DND-41 (cell line): ENCODE data around the gene AGAP4.
"Not testable (repeated sequence)": the region's sequence is repeated elsewhere in the genome, so short reads cannot be mapped to it uniquely, and the experiment has no call there.

Experiments used
- EZH2 ChIP-seq: IDR thresholded peaks from 3 replicates; pipeline ENCODE4 v1.6.1; 2012; ENCODE audit warnings: borderline replicate concordance, low read depth, mild to moderate bottlenecking, moderate library complexity, low read length, inconsistent platforms; ENCODE audit not compliant: severe bottlenecking
- TF ChIP-seq, protein P1 (sequence below): IDR thresholded peaks from 2 replicates; pipeline ENCODE4 v1.5.1; 2012; ENCODE audit warnings: borderline replicate concordance, low read length, moderate library complexity, mild to moderate bottlenecking; ENCODE audit not compliant: poor library complexity, severe bottlenecking; ENCODE audit errors: extremely low read depth

- TF ChIP-seq, protein P1, sequence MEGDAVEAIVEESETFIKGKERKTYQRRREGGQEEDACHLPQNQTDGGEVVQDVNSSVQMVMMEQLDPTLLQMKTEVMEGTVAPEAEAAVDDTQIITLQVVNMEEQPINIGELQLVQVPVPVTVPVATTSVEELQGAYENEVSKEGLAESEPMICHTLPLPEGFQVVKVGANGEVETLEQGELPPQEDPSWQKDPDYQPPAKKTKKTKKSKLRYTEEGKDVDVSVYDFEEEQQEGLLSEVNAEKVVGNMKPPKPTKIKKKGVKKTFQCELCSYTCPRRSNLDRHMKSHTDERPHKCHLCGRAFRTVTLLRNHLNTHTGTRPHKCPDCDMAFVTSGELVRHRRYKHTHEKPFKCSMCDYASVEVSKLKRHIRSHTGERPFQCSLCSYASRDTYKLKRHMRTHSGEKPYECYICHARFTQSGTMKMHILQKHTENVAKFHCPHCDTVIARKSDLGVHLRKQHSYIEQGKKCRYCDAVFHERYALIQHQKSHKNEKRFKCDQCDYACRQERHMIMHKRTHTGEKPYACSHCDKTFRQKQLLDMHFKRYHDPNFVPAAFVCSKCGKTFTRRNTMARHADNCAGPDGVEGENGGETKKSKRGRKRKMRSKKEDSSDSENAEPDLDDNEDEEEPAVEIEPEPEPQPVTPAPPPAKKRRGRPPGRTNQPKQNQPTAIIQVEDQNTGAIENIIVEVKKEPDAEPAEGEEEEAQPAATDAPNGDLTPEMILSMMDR: not testable (repeated sequence)
- not testable (repeated sequence) for TF ChIP-seq EZH2
These were observed 24.4 kb downstream of the AGAP4 start for GRCh38 chr10:45822918-45823317.
